IMR-90 (cell line): ENCODE data around the gene POLR3G. TPM values are rescaled to one million over a fixed set of nuclear protein-coding genes. Genes with fewer than 3 reads are reported as not detected.
A peak's percentile ranks its signal among the peaks of the same experiment; 100 is the strongest.

ENCODE experiments used
- ATAC-seq: fragments of 200-7000 bp; cut with Tn5 transposase; 2 replicates; pipeline ENCODE4 v1.9.1; 2020; ENCODE audit warnings: low read depth, mild to moderate bottlenecking, moderate library complexity
- BruUV-seq: library from RNA; stranded (reverse); fragments of 400-500 nt; replicated peaks from 2 replicates; lab custom pipeline; 2021; lab: Mats Ljungman, UMichigan
- CTCF ChIA-PET: fragments of 300-600 bp; formaldehyde crosslinking; extraction: SDS; loops from one replicate; lab custom pipeline; 2021; ENCODE audit warnings: antibody characterized with exemption; lab: Yijun Ruan, JAX
- POLR2A ChIA-PET: fragments of 300-600 bp; sonication (Branson Sonifier 250); formaldehyde crosslinking; loops from one replicate; lab custom pipeline; 2022; ENCODE audit warnings: antibody characterized with exemption; ENCODE audit not compliant: unreplicated experiment; lab: Charles Lee
- DNase-seq: peaks from one replicate; pipeline ENCODE4 v3.0.0; 2013
- H2AFZ ChIP-seq: replicated peaks from 2 replicates; pipeline ENCODE3; 2013; ENCODE audit warnings: low read length, mild to moderate bottlenecking; ENCODE audit not compliant: poor library complexity
- H2AK5ac ChIP-seq: 2 replicates; pipeline ENCODE4 v1.6.1; 2013; ENCODE audit warnings: low read depth, low read length, inconsistent platforms
- H2AK9ac ChIP-seq: replicated peaks from 2 replicates; pipeline ENCODE3; 2013; ENCODE audit warnings: mild to moderate bottlenecking, low read depth, low read length, moderate library complexity; ENCODE audit not compliant: poor library complexity
- H2BK120ac ChIP-seq: 2 replicates; pipeline ENCODE4 v1.6.1; 2013; ENCODE audit warnings: low read depth, low read length, inconsistent platforms
- H2BK15ac ChIP-seq: 3 replicates; pipeline ENCODE4 v1.6.1; 2013; ENCODE audit warnings: low read depth, low read length, inconsistent platforms
- H2BK20ac ChIP-seq: 2 replicates; pipeline ENCODE4 v1.6.1; 2013; ENCODE audit warnings: low read depth, mild to moderate bottlenecking, inconsistent platforms, low read length, moderate library complexity
- H2BK5ac ChIP-seq: 2 replicates; pipeline ENCODE4 v1.6.1; 2013; ENCODE audit warnings: mild to moderate bottlenecking, low read depth, low read length, inconsistent platforms; ENCODE audit not compliant: poor library complexity, severe bottlenecking
- H3K14ac ChIP-seq: replicated peaks from 2 replicates; pipeline ENCODE4 v1.6.1; 2013; ENCODE audit warnings: low read depth, low read length, inconsistent platforms
- H3K18ac ChIP-seq: 2 replicates; pipeline ENCODE4 v1.6.1; 2013; ENCODE audit warnings: low read depth, low read length, control low read depth
- H3K23ac ChIP-seq: 2 replicates; pipeline ENCODE4 v1.6.1; 2013; ENCODE audit warnings: low read depth, low read length, inconsistent platforms
- H3K27ac ChIP-seq: 2 replicates; pipeline ENCODE4 v1.5.1; 2013; ENCODE audit warnings: mild to moderate bottlenecking, control low read depth, low read length; ENCODE audit not compliant: insufficient read depth
- H3K27me3 ChIP-seq: 2 replicates; pipeline ENCODE4 v1.6.1; 2013; ENCODE audit warnings: low read length; ENCODE audit not compliant: control insufficient read depth, insufficient read depth
- H3K36me3 ChIP-seq: 2 replicates; pipeline ENCODE4 v1.6.1; 2013; ENCODE audit warnings: low read length, mixed read lengths; ENCODE audit not compliant: control insufficient read depth, insufficient read depth
- H3K4ac ChIP-seq: 2 replicates; pipeline ENCODE4 v1.6.1; 2013; ENCODE audit warnings: low read depth, low read length, inconsistent platforms
- H3K4me1 ChIP-seq: 2 replicates; pipeline ENCODE4 v1.6.1; 2013; ENCODE audit warnings: low read length, mixed read lengths; ENCODE audit not compliant: control insufficient read depth, insufficient read depth
- H3K4me2 ChIP-seq: 2 replicates; pipeline ENCODE4 v1.6.1; 2013; ENCODE audit warnings: low read depth, mild to moderate bottlenecking, control low read depth, low read length, moderate library complexity
- H3K4me3 ChIP-seq: 2 replicates; pipeline ENCODE4 v1.5.1; 2013; ENCODE audit warnings: low read depth, mild to moderate bottlenecking, control low read depth, low read length, moderate library complexity; ENCODE audit not compliant: insufficient read depth
- H3K56ac ChIP-seq: 2 replicates; pipeline ENCODE4 v1.6.1; 2013; ENCODE audit warnings: low read length, inconsistent platforms; ENCODE audit not compliant: insufficient read depth; ENCODE audit errors: extremely low read depth
- H3K79me1 ChIP-seq, 2 experiments: 2 replicates each; pipeline ENCODE4 v1.6.1; 2013; ENCODE audit warnings: low read length in 2 of 2, inconsistent platforms in 1 of 2, low read depth in 1 of 2
- H3K9ac ChIP-seq: 2 replicates; pipeline ENCODE4 v1.6.1; 2013; ENCODE audit warnings: low read depth, low read length, control low read depth
- H3K9me1 ChIP-seq: 2 replicates; pipeline ENCODE4 v1.6.1; 2013; ENCODE audit warnings: low read length, inconsistent platforms; ENCODE audit not compliant: insufficient read depth
- H3K9me3 ChIP-seq: 2 replicates; pipeline ENCODE4 v1.6.1; 2013; ENCODE audit warnings: low read length; ENCODE audit not compliant: control insufficient read depth, insufficient read depth
- H4K20me1 ChIP-seq: 2 replicates; pipeline ENCODE4 v1.6.1; 2013; ENCODE audit warnings: low read length, inconsistent platforms; ENCODE audit not compliant: insufficient read depth
- H4K5ac ChIP-seq: 2 replicates; pipeline ENCODE4 v1.6.1; 2013; ENCODE audit warnings: mild to moderate bottlenecking, low read depth, low read length, control low read depth
- H4K8ac ChIP-seq, 2 experiments: 2 replicates each; pipeline ENCODE4 v1.6.1; 2013; ENCODE audit warnings: low read depth in 2 of 2, low read length in 2 of 2, control low read depth in 1 of 2, inconsistent platforms in 1 of 2
- H4K91ac ChIP-seq: 2 replicates; pipeline ENCODE4 v1.6.1; 2013; ENCODE audit warnings: low read depth, low read length, inconsistent platforms; ENCODE audit not compliant: insufficient read depth
- ELK1 ChIP-seq: fragments of 150-350 bp; IDR thresholded peaks from 2 replicates; pipeline ENCODE4 v1.6.1; 2016; ENCODE audit warnings: low read depth, mild to moderate bottlenecking, low read length, moderate library complexity, borderline replicate concordance
- FOS ChIP-seq: fragments of 150-350 bp; IDR thresholded peaks from 2 replicates; pipeline ENCODE4 v1.6.1; 2016; ENCODE audit warnings: low read depth, low read length
- MAFK ChIP-seq: IDR thresholded peaks from 2 replicates; pipeline ENCODE4 v1.6.1; 2012; ENCODE audit warnings: low read depth, low read length, improper control_type of control experiment
- MAZ ChIP-seq: IDR thresholded peaks from 2 replicates; pipeline ENCODE4 v1.6.1; 2012; ENCODE audit warnings: low read depth, mild to moderate bottlenecking, low read length, improper control_type of control experiment, moderate library complexity, borderline replicate concordance
- RAD21 ChIP-seq: IDR thresholded peaks from 2 replicates; pipeline ENCODE4 v1.6.1; 2012; ENCODE audit warnings: low read length, improper control_type of control experiment
- RFX5 ChIP-seq: IDR thresholded peaks from 2 replicates; pipeline ENCODE4 v1.8.0; 2012; ENCODE audit warnings: low read depth, mild to moderate bottlenecking, low read length, moderate library complexity
- SMC3 ChIP-seq: fragments of 150-350 bp; IDR thresholded peaks from 2 replicates; pipeline ENCODE4 v1.6.1; 2016; ENCODE audit warnings: low read depth, mild to moderate bottlenecking, antibody characterized with exemption, low read length, moderate library complexity
- WGBS, 2 experiments: methylation state at CpG; one replicate each; pipeline versions ENCODE4 v1.1.5 to v1.1.7; 2013; ENCODE audit warnings: missing lambda C conversion rate in 2 of 2; ENCODE audit not compliant: insufficient read length in 1 of 2; ENCODE audit errors: extremely low coverage in 2 of 2; 5-methylcytosine and 5-hydroxymethylcytosine counted together
- dilution Hi-C: fragments of 300-500 bp; cut with HindIII; formaldehyde crosslinking; loops from one replicate; pipeline ENCODE4 v1.14.3; 2018; ENCODE audit warnings: low sequenced_read_pairs; ENCODE audit not compliant: unreplicated experiment
- in situ Hi-C: fragments of 300-500 bp; cut with MboI; formaldehyde crosslinking; loops from 3 replicates; pipeline ENCODE4 v1.14.3; 2019; ENCODE audit warnings: low sequenced_read_pairs, inconsistent platforms, mixed read lengths
- intact Hi-C: fragments of 100-400 bp; cut with micrococcal nuclease; formaldehyde crosslinking; loops from 2 replicates; pipeline ENCODE4 v1.10.0; 2022
- polyA plus RNA-seq, 3 experiments: library from polyadenylated mRNA; depleted of rRNA; stranded (reverse); fragments of >200 nt; gene quantifications; 2 replicates each; pipeline ENCODE4 v1.2.3, GENCODE V29; 2012; ENCODE audit warnings: low replicate concordance in 1 of 3
- total RNA-seq: library from RNA; depleted of rRNA; stranded (reverse); fragments of >200 nt; gene quantifications from 2 replicates; pipeline ENCODE4 v1.2.3, GENCODE V29; 2012

The POLR3G gene
- total and polyA plus RNA-seq, 2 of the 4 experiments (the other 2 are of a cell fraction): 10.6 to 11.6 TPM

GRCh38 chr5:90472783-90473395, 1.8 kb upstream of the POLR3G start:
- no peak overlapping the region for H2BK5ac ChIP-seq
- ATAC-seq (no peak), DNase-seq (no peak)
- H3K27me3 ChIP-seq: no peaks in the 10 kb centered on the region
- H3K23ac ChIP-seq: peak overlapping the region; percentile 14; the same call in 1 of the 2 replicates
- H3K56ac ChIP-seq: no peak overlapping the region
- WGBS, 2 experiments: no CpG with 5 or more reads among the region's 9 CpGs
- no peak overlapping the region for H3K4ac ChIP-seq
- BruUV-seq: no TSS peak
- H2AK9ac ChIP-seq: no peak overlapping the region
- ChIA-PET CTCF (interaction anchor here (0.7 kb wide), 1 partner anchor 24 kb away, joined by 3 read pairs; no protein-coding TSS in a partner anchor), POLR2A (no interaction called here)
- in situ Hi-C loops (no loop called here), dilution Hi-C loops (no loop called here), intact Hi-C loops (loop anchor here (5.0 kb wide), 1 partner anchor 66 kb away; the partner anchor contains the start of gene CETN3)
- H4K5ac ChIP-seq: no peak overlapping the region
- no peak overlapping the region; the same call in 1 of the 2 replicates for H3K14ac ChIP-seq
- no peak overlapping the region for H2BK15ac ChIP-seq
- no peak overlapping the region for H3K18ac ChIP-seq
- no peaks in the 10 kb centered on the region for H4K20me1 ChIP-seq
- no peak overlapping the region; a peak in 1 of 4 replicates for H4K8ac ChIP-seq
- 0 out of 2 replicates have a peak, but pooled peaks cover 1% of the 10 kb centered on the region for H3K9me1 ChIP-seq
- no peak overlapping the region for H3K27ac ChIP-seq
- no peak overlapping the region for H2BK20ac ChIP-seq
- no peak overlapping the region for H4K91ac ChIP-seq
- peaks cover 2% of the 10 kb centered on the region; the same call in 1 of the 2 replicates for H3K4me1 ChIP-seq
- peak overlapping the region; percentile 75 for H3K4me3 ChIP-seq
- H3K9ac ChIP-seq: peak overlapping the region; percentile 59
- peaks cover 13 to 14% of the 10 kb centered on the region in 2 experiments for H3K79me1 ChIP-seq
- H3K4me2 ChIP-seq: peak overlapping the region; percentile 94
- TF ChIP-seq MAFK (peak; percentile 97), FOS (no peak), RAD21 (no peak), ELK1 (no peak), SMC3 (no peak), MAZ (no peak), RFX5 (no peak)
- H3K9me3 ChIP-seq: no peaks in the 10 kb centered on the region
- peak overlapping the region; percentile 96 for H2AFZ ChIP-seq
- H2BK120ac ChIP-seq: no peak overlapping the region
- no peaks in the 10 kb centered on the region for H3K36me3 ChIP-seq
- no peak overlapping the region for H2AK5ac ChIP-seq
